ENCODE results near the gene RASAL1. TPM values are rescaled to one million over a fixed set of nuclear protein-coding genes. Genes with fewer than 3 reads are reported as not detected.
A peak's percentile ranks its signal among the peaks of the same experiment; 100 is the strongest.

Gene RASAL1
- total and polyA plus RNA-seq, 2 donors (not counting 1 experiment from before 2014, with no cell fraction given), result 0.10 to 11.0 TPM

GRCh38 chr12:113050795-113051194 lies 84.8 kb downstream of the RASAL1 start:
- CTCF ChIA-PET, result interaction anchor here (0.6 to 15.1 kb wide), 16 partner anchors 12 to 375 kb away, joined by 3 to 359 read pairs (median 8); partner anchors contain the start of gene OAS2
- Mint-ChIP-seq H3K27me3 (no peaks in the 10 kb centered on the region), H3K4me3 (peak overlapping the region; percentile 56), H3K4me1 (peaks cover 65% of the 10 kb centered on the region), H3K9me3 (ENCODE audit: insufficient read depth) (no peaks in the 10 kb centered on the region), H3K27ac (peak overlapping the region; percentile 80)
- POLR2A ChIA-PET, result interaction anchor here (0.8 to 2.0 kb wide), 5 partner anchors 24 to 124 kb away, joined by 3 to 12 read pairs (median 4); no protein-coding TSS in a partner anchor
- H4K20me1 ChIP-seq (ENCODE audit: control insufficient read depth, insufficient read depth, low read length, poor library complexity, severe bottlenecking), result no peaks in the 10 kb centered on the region
- peak; percentile 82 for DNase-seq
- no peaks in the 10 kb centered on the region for H3K36me3 ChIP-seq (replicated peaks in 1 of 2; ENCODE audit: control extremely low read depth in 1 of 2, control insufficient read depth in 1 of 2, extremely low read depth in 1 of 2, insufficient read depth in 2 of 2, low read length in 1 of 2)
- H3K79me2 ChIP-seq (ENCODE audit: control insufficient read depth, insufficient read depth, low read length), result peaks cover 31% of the 10 kb centered on the region
- WGBS (ENCODE audit: insufficient coverage), result 0% methylated on average over 3 of the region's 7 CpGs
- no peak overlapping the region for H3K9ac ChIP-seq (ENCODE audit: low read length)
- TF ChIP-seq EZH2 (IDR thresholded peaks at IDR 0.05; ENCODE audit: borderline replicate concordance, insufficient read depth, low read depth, low read length, poor library complexity, severe bottlenecking), result no peak
- TF ChIP-seq CTCF (IDR thresholded peaks at IDR 0.05), result no peak
- no peaks in the 10 kb centered on the region for H3K9me3 ChIP-seq (ENCODE audit: control extremely low read depth in 1 of 3, control insufficient read depth in 2 of 3, insufficient read depth in 1 of 3, low read length in 2 of 3)
- intact Hi-C loops (cut with micrococcal nuclease), result loop anchor here (1.0 kb wide), 2 partner anchors 25 to 103 kb away; no protein-coding TSS in a partner anchor
- no peaks in the 10 kb centered on the region for H3K27me3 ChIP-seq (replicated peaks in 1 of 4; ENCODE audit: control extremely low read depth in 1 of 4, control insufficient read depth in 3 of 4, insufficient read depth in 4 of 4, low read length in 3 of 4)
- H3K27ac ChIP-seq (ENCODE audit: low read length in 2 of 2), result peak overlapping the region; percentile 60 to 64
- no peak overlapping the region for H3K4me3 ChIP-seq (ENCODE audit: control extremely low read depth in 1 of 5, extremely low read depth in 1 of 5, insufficient read depth in 1 of 5, low read depth in 2 of 5, low read length in 4 of 5)
- no peak overlapping the region for H2AFZ ChIP-seq (ENCODE audit: insufficient read depth, low read depth, low read length, poor library complexity, severe bottlenecking)
- peak overlapping the region; percentile 60 for H3K4me2 ChIP-seq (replicated peaks; ENCODE audit: low read depth, low read length, poor library complexity, severe bottlenecking)
- peak; percentile 74 for ATAC-seq (ENCODE audit: low read depth)
- H3K4me1 ChIP-seq (ENCODE audit: control insufficient read depth in 2 of 2, insufficient read depth in 2 of 2, low read length in 2 of 2), result peaks cover 67 to 70% of the 10 kb centered on the region in 2 donors

- H3K79me2 ChIP-seq (ENCODE audit: control insufficient read depth, insufficient read depth, low read length), result peaks cover 25% of the 10 kb centered on the region
- intact Hi-C loops (cut with micrococcal nuclease), result loop anchor here (1.0 kb wide), 1 partner anchor 103 kb away; no protein-coding TSS in a partner anchor
- Mint-ChIP-seq H3K27me3 (no peaks in the 10 kb centered on the region), H3K27ac (peak overlapping the region; percentile 80), H3K4me1 (peaks cover 60% of the 10 kb centered on the region), H3K9me3 (ENCODE audit: insufficient read depth) (no peaks in the 10 kb centered on the region), H3K4me3 (peak overlapping the region; percentile 56)
- DNase-seq (peak; percentile 60), ATAC-seq (ENCODE audit: low read depth) (peak; percentile 46)
- WGBS (ENCODE audit: insufficient coverage), result 23% methylated on average over 6 of the region's 11 CpGs
- no peak overlapping the region for H3K4me3 ChIP-seq (ENCODE audit: control extremely low read depth in 1 of 5, extremely low read depth in 1 of 5, insufficient read depth in 1 of 5, low read depth in 2 of 5, low read length in 4 of 5)
- POLR2A ChIA-PET, result interaction anchor here (0.8 to 2.0 kb wide), 6 partner anchors 12 to 124 kb away, joined by 3 to 12 read pairs (median 6); no protein-coding TSS in a partner anchor
- CTCF ChIA-PET, result interaction anchor here (0.6 to 15.1 kb wide), 26 partner anchors 12 to 183 kb away, joined by 3 to 359 read pairs (median 5); partner anchors contain the start of gene OAS2
- no peak overlapping the region for H2AFZ ChIP-seq (ENCODE audit: insufficient read depth, low read depth, low read length, poor library complexity, severe bottlenecking)
- no peaks in the 10 kb centered on the region for H3K9me3 ChIP-seq (ENCODE audit: control extremely low read depth in 1 of 3, control insufficient read depth in 2 of 3, insufficient read depth in 1 of 3, low read length in 2 of 3)
- H3K27ac ChIP-seq (ENCODE audit: low read length in 2 of 2), result peak overlapping the region; percentile 7 to 64
- H3K36me3 ChIP-seq (replicated peaks in 1 of 2; ENCODE audit: control extremely low read depth in 1 of 2, control insufficient read depth in 1 of 2, extremely low read depth in 1 of 2, insufficient read depth in 2 of 2, low read length in 1 of 2), result no peaks in the 10 kb centered on the region
- peak overlapping the region; percentile 60 for H3K4me2 ChIP-seq (replicated peaks; ENCODE audit: low read depth, low read length, poor library complexity, severe bottlenecking)
- TF ChIP-seq EZH2 (IDR thresholded peaks at IDR 0.05; ENCODE audit: borderline replicate concordance, insufficient read depth, low read depth, low read length, poor library complexity, severe bottlenecking) (no peak), CTCF (IDR thresholded peaks at IDR 0.05) (peak; percentile 45)
- no peak overlapping the region for H3K9ac ChIP-seq (ENCODE audit: low read length)
- no peaks in the 10 kb centered on the region for H3K27me3 ChIP-seq (replicated peaks in 1 of 4; ENCODE audit: control extremely low read depth in 1 of 4, control insufficient read depth in 3 of 4, insufficient read depth in 4 of 4, low read length in 3 of 4)
- peaks cover 61 to 64% of the 10 kb centered on the region in 2 donors for H3K4me1 ChIP-seq (ENCODE audit: control insufficient read depth in 2 of 2, insufficient read depth in 2 of 2, low read length in 2 of 2)
- no peaks in the 10 kb centered on the region for H4K20me1 ChIP-seq (ENCODE audit: control insufficient read depth, insufficient read depth, low read length, poor library complexity, severe bottlenecking)
Measured at GRCh38 chr12:113049976-113050742, 85.4 kb downstream of the RASAL1 start.
